HepG2 (cell line): Measurements from ENCODE around the gene IRF1. TPM values are rescaled to one million over a fixed set of nuclear protein-coding genes. Genes with fewer than 3 reads are reported as not detected.

Experiments used
- FOXP4 ChIP-seq: sonication (generic); formaldehyde crosslinking; IDR thresholded peaks from 2 replicates; pipeline ENCODE4 v1.4.0; 2020; ENCODE audit warnings: missing genetic modification reagents
- HBP1 ChIP-seq: IDR thresholded peaks from 2 replicates; pipeline ENCODE4 v1.6.1; 2016; ENCODE audit warnings: low read depth, control low read depth
- HNRNPL ChIP-seq: fragments of 200-400 bp; formaldehyde crosslinking; IDR thresholded peaks from 2 replicates; pipeline ENCODE4 v1.6.1; 2017; ENCODE audit warnings: mild to moderate bottlenecking, low read depth, low read length
- KDM2A ChIP-seq: sonication (generic); formaldehyde crosslinking; IDR thresholded peaks from 2 replicates; pipeline ENCODE4 v1.4.0; 2020; ENCODE audit warnings: low read depth, missing genetic modification reagents, borderline replicate concordance
- NR2F6 ChIP-seq, 2 experiments: IDR thresholded peaks; 2 replicates each; pipeline ENCODE4 v1.6.1; 2016; ENCODE audit warnings: antibody characterized with exemption in 1 of 2, mild to moderate bottlenecking in 1 of 2
- RBM39 ChIP-seq: fragments of 200-400 bp; formaldehyde crosslinking; IDR thresholded peaks from one replicate; pipeline ENCODE4 v1.6.1; 2018; ENCODE audit warnings: antibody characterized with exemption, mild to moderate bottlenecking, low read depth, low read length; ENCODE audit not compliant: poor library complexity, severe bottlenecking
- ZBTB10 ChIP-seq: sonication (generic); formaldehyde crosslinking; IDR thresholded peaks from 2 replicates; pipeline ENCODE4 v1.4.0; 2020; ENCODE audit warnings: missing genetic modification reagents, borderline replicate concordance
- ZFY ChIP-seq: sonication (generic); formaldehyde crosslinking; IDR thresholded peaks from 2 replicates; pipeline ENCODE4 v1.4.0; 2020; ENCODE audit warnings: missing genetic modification reagents
- ZNF292 ChIP-seq: sonication (generic); formaldehyde crosslinking; IDR thresholded peaks from 2 replicates; pipeline ENCODE4 v1.8.1; 2022; ENCODE audit warnings: mild to moderate bottlenecking, low read depth, missing genetic modification reagents, borderline replicate concordance
- ZNF605 ChIP-seq: sonication (generic); formaldehyde crosslinking; IDR thresholded peaks from 2 replicates; pipeline ENCODE4 v1.8.0; 2022; ENCODE audit warnings: mild to moderate bottlenecking, missing genetic modification reagents
- ZNF709 ChIP-seq: sonication (generic); formaldehyde crosslinking; IDR thresholded peaks from 2 replicates; pipeline ENCODE4 v1.5.0; 2020; ENCODE audit warnings: mild to moderate bottlenecking, missing genetic modification reagents
- polyA plus RNA-seq, 8 experiments: library from polyadenylated mRNA; depleted of rRNA in 3 of 8; stranded (reverse) in 7 of 8; unstranded in 1 of 8; fragments of >200 nt; fragmentation: Illumina TruSeq in 4 of 8; extraction: Trizol in 4 of 8; gene quantifications; 2 replicates each; pipeline versions ENCODE4 v1.2.1 to v1.2.3, GENCODE V29; 2011 to 2016; ENCODE audit warnings: low read depth in 4 of 8, missing spikeins in 1 of 8, mixed read lengths in 1 of 8; ENCODE audit not compliant: insufficient read depth in 1 of 8
- total RNA-seq, 5 experiments: library from RNA; depleted of rRNA; stranded (reverse); fragments of >200 nt; fragmentation: Illumina TruSeq; extraction: Trizol; gene quantifications; 2 replicates each; pipeline ENCODE4 v1.2.3, GENCODE V29; 2016; ENCODE audit warnings: low read depth in 1 of 5
- TF ChIP-seq, protein P1 (sequence below): sonication (generic); formaldehyde crosslinking; IDR thresholded peaks from 2 replicates; pipeline ENCODE4 v1.4.0; 2020; ENCODE audit warnings: missing genetic modification reagents
- TF ChIP-seq, protein P2 (sequence below): sonication (generic); formaldehyde crosslinking; IDR thresholded peaks from 2 replicates; pipeline ENCODE4 v1.5.1; 2020; ENCODE audit warnings: mild to moderate bottlenecking, missing genetic modification reagents, moderate library complexity
- TF ChIP-seq, protein P3 (sequence below): sonication (generic); formaldehyde crosslinking; IDR thresholded peaks from 2 replicates; pipeline ENCODE4 v1.5.0; 2020; ENCODE audit warnings: mild to moderate bottlenecking, missing genetic modification reagents, moderate library complexity

IRF1 gene
- total and polyA plus RNA-seq, 2 of the 13 experiments (the other 11 are each of a cell fraction or from before 2014, with no cell fraction given) = 4.1 to 8.8 TPM

DNA sequence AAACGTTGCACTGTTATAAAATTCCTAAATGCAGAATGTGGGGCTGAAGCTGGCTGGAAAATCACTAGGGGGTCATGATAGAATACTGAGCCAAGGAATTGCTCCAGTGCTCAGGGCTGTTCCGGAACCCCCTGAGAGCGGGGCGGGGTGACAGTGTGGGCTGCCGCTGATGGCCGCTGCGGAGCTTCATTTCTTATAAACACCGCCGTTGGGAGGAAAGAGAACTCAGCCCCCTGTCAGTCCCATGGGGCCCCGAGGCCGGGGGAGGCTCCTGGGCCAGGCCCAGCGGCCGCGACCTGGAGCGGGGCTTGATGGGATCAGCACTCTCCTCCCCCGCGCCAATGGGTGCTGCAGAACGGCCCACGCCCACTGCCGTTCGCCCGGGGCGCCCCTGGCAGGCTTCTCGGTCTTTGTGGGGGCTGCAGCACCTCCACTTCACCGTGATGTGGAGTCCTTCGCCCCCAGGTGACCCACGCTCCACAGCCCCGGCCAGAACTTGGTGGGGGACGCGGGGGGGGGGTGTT is 5.2 kb upstream of the IRF1 start (continued):
- TF ChIP-seq ZBTB10 (no peak; the same call in 1 of the 2 replicates), RBM39 (peak; percentile 78), ZNF709 (CRISPR knock-in tag) (no peak; the same call in 1 of the 2 replicates), HBP1 (0 out of 2 replicates have a peak, but pooled peaks have one; percentile 16), HNRNPL (peak; percentile 60), ZNF605 (CRISPR knock-in tag) (peak; percentile 49; the same call in 1 of the 2 replicates), ZFY (peak; percentile 74), NR2F6 (IDR thresholded peaks at IDR 0.05) (no peak), NR2F6 (CRISPR knock-in tag; IDR thresholded peaks at IDR 0.05) (peak; percentile 47), KDM2A (CRISPR knock-in tag) (peak; percentile 55), ZNF292 (CRISPR knock-in tag) (0 out of 2 replicates have a peak, but pooled peaks have one; percentile 25), FOXP4 (CRISPR knock-in tag) (0 out of 2 replicates have a peak, but pooled peaks have one; percentile 32)
- TF ChIP-seq, protein P1, sequence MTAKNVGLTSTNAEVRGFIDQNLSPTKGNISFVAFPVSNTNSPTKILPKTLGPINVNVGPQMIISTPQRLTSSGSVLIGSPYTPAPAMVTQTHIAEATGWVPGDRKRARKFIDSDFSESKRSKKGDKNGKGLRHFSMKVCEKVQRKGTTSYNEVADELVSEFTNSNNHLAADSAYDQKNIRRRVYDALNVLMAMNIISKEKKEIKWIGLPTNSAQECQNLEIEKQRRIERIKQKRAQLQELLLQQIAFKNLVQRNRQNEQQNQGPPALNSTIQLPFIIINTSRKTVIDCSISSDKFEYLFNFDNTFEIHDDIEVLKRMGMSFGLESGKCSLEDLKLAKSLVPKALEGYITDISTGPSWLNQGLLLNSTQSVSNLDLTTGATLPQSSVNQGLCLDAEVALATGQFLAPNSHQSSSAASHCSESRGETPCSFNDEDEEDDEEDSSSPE = 0 out of 2 replicates have a peak, but pooled peaks have one; percentile 13
- TF ChIP-seq, protein P2, sequence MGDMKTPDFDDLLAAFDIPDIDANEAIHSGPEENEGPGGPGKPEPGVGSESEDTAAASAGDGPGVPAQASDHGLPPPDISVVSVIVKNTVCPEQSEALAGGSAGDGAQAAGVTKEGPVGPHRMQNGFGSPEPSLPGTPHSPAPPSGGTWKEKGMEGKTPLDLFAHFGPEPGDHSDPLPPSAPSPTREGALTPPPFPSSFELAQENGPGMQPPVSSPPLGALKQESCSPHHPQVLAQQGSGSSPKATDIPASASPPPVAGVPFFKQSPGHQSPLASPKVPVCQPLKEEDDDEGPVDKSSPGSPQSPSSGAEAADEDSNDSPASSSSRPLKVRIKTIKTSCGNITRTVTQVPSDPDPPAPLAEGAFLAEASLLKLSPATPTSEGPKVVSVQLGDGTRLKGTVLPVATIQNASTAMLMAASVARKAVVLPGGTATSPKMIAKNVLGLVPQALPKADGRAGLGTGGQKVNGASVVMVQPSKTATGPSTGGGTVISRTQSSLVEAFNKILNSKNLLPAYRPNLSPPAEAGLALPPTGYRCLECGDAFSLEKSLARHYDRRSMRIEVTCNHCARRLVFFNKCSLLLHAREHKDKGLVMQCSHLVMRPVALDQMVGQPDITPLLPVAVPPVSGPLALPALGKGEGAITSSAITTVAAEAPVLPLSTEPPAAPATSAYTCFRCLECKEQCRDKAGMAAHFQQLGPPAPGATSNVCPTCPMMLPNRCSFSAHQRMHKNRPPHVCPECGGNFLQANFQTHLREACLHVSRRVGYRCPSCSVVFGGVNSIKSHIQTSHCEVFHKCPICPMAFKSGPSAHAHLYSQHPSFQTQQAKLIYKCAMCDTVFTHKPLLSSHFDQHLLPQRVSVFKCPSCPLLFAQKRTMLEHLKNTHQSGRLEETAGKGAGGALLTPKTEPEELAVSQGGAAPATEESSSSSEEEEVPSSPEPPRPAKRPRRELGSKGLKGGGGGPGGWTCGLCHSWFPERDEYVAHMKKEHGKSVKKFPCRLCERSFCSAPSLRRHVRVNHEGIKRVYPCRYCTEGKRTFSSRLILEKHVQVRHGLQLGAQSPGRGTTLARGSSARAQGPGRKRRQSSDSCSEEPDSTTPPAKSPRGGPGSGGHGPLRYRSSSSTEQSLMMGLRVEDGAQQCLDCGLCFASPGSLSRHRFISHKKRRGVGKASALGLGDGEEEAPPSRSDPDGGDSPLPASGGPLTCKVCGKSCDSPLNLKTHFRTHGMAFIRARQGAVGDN = peak; percentile 68
- TF ChIP-seq, protein P3, sequence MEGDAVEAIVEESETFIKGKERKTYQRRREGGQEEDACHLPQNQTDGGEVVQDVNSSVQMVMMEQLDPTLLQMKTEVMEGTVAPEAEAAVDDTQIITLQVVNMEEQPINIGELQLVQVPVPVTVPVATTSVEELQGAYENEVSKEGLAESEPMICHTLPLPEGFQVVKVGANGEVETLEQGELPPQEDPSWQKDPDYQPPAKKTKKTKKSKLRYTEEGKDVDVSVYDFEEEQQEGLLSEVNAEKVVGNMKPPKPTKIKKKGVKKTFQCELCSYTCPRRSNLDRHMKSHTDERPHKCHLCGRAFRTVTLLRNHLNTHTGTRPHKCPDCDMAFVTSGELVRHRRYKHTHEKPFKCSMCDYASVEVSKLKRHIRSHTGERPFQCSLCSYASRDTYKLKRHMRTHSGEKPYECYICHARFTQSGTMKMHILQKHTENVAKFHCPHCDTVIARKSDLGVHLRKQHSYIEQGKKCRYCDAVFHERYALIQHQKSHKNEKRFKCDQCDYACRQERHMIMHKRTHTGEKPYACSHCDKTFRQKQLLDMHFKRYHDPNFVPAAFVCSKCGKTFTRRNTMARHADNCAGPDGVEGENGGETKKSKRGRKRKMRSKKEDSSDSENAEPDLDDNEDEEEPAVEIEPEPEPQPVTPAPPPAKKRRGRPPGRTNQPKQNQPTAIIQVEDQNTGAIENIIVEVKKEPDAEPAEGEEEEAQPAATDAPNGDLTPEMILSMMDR (CRISPR knock-in tag) = peak; percentile 17; the same call in 1 of the 2 replicates
